Cardiac fibroblast (primary cell): ENCODE measurements around the gene METTL4.

Source experiments
- DNase-seq, 2 donors: peaks; one replicate each; pipeline versions ENCODE4 v3.0.0 to v3.0.0-alpha.2; 2010; ENCODE audit warnings: low read depth in 2 of 2
- H3K4me3 ChIP-seq, 2 donors: replicated peaks in 1 of 2; 1 replicate in 1 of 2; 2 replicates in 1 of 2; pipeline ENCODE4 v1.5.1; 2011; ENCODE audit warnings: low read depth in 2 of 2, low read length in 2 of 2, mild to moderate bottlenecking in 2 of 2, moderate library complexity in 1 of 2
- CTCF ChIP-seq: IDR thresholded peaks from one replicate; pipeline ENCODE4 v1.5.1; 2011; ENCODE audit warnings: low read depth, mild to moderate bottlenecking, low read length, inconsistent platforms

Gene METTL4

GRCh38 chr18:2606335-2606734 lies 35.0 kb upstream of the METTL4 start:
- peak; percentile 21 to 22 for DNase-seq
- H3K4me3 ChIP-seq: no peak overlapping the region
- no peak for TF ChIP-seq CTCF

- no peak overlapping the region for H3K4me3 ChIP-seq
- no peak for TF ChIP-seq CTCF
- no peak for DNase-seq
These were observed 31.5 kb upstream of the METTL4 start for GRCh38 chr18:2602844-2603243.

GRCh38 chr18:2597639-2598038 lies 26.3 kb upstream of the METTL4 start:
- DNase-seq: no peak
- no peak overlapping the region for H3K4me3 ChIP-seq
- no peak for TF ChIP-seq CTCF

GRCh38 chr18:2590303-2590702 lies 19.0 kb upstream of the METTL4 start:
- no peak for TF ChIP-seq CTCF
- H3K4me3 ChIP-seq: no peak overlapping the region
- DNase-seq: no peak

- peak in 1 of 2 donors; percentile 76 for DNase-seq
- no peak for TF ChIP-seq CTCF
- H3K4me3 ChIP-seq: no peak overlapping the region
These were observed 18.2 kb upstream of the METTL4 start for GRCh38 chr18:2589345-2590068.

- no peak for DNase-seq
- no peak overlapping the region for H3K4me3 ChIP-seq
- no peak for TF ChIP-seq CTCF
These were observed 17.5 kb upstream of the METTL4 start for GRCh38 chr18:2588666-2589344.
